Bladder microvascular endothelial cell (primary cell): ENCODE measurements around the gene SRRM1. TPM values are rescaled to one million over a fixed set of nuclear protein-coding genes. Genes with fewer than 3 reads are reported as not detected.

ENCODE experiments used
- total RNA-seq: library from RNA; depleted of rRNA; stranded (reverse); fragments of >200 nt; gene quantifications from 2 replicates; pipeline ENCODE4 v1.2.3, GENCODE V29; 2014

The SRRM1 gene
- total RNA-seq: 14.6 and 32.4 TPM in 2 replicates

GRCh38 chr1:24642481-24643362 lies at the start of gene SRRM1:
Gene SRRM1, plus strand, starts transcription at chr1:24643302. Its CDS starts 25 bp downstream, at chr1:24643327.

Other genes starting within 250 kb of the SRRM1 start
- 2.6 and 3.2 TPM in 2 replicates for gene STPG1, start 229.5 kb upstream of the SRRM1 start, total RNA-seq
- gene NIPAL3, start 227.5 kb upstream of the SRRM1 start, total RNA-seq: 10.4 and 26.2 TPM in 2 replicates
- 1.4 and 2.4 TPM in 2 replicates for gene RCAN3, start 140.5 kb upstream of the SRRM1 start, total RNA-seq
- not detected in 2 replicates for gene NCMAP, start 87.2 kb upstream of the SRRM1 start, total RNA-seq
- 237 and 270 TPM in 2 replicates for gene CLIC4, start 102.1 kb downstream of the SRRM1 start, total RNA-seq